OCI-LY7 (cell line): ENCODE measurements around the gene MRPL36. TPM values are rescaled to one million over a fixed set of nuclear protein-coding genes. Genes with fewer than 3 reads are reported as not detected.

Source experiments
- BruUV-seq: library from RNA; stranded (reverse); fragments of 400-500 nt; replicated peaks from 2 replicates; lab custom pipeline; 2021; lab: Mats Ljungman, UMichigan
- CTCF ChIA-PET: fragments of 300-600 bp; sonication (Branson Sonifier 250); formaldehyde crosslinking; loops from one replicate; lab custom pipeline; 2022; ENCODE audit warnings: antibody characterized with exemption; ENCODE audit not compliant: unreplicated experiment; lab: Charles Lee
- POLR2A ChIA-PET: fragments of 300-600 bp; sonication (Branson Sonifier 250); formaldehyde crosslinking; loops from one replicate; lab custom pipeline; 2022; ENCODE audit warnings: antibody characterized with exemption; lab: Charles Lee
- DNase-seq: peaks from one replicate; pipeline ENCODE4 v3.0.0-alpha.2; 2015; ENCODE audit warnings: low spot score
- H2AFZ ChIP-seq: fragments of 200-600 bp; sonication (generic), shearing (Covaris generic); 2 replicates; pipeline ENCODE4 v1.6.1; 2014; ENCODE audit warnings: mild to moderate bottlenecking, antibody characterized with exemption, low read length, moderate library complexity
- H3K27ac ChIP-seq: fragments of 200-600 bp; sonication (generic); 2 replicates; pipeline ENCODE4 v1.5.1; 2014; ENCODE audit warnings: mixed run types, low read depth, mild to moderate bottlenecking, moderate library complexity, low read length, inconsistent platforms; ENCODE audit not compliant: poor library complexity, severe bottlenecking
- H3K36me3 ChIP-seq: fragments of 200-600 bp; sonication (generic); 2 replicates; pipeline ENCODE4 v1.6.1; 2014; ENCODE audit warnings: mild to moderate bottlenecking, antibody characterized with exemption, low read length, moderate library complexity, mixed read lengths; ENCODE audit not compliant: insufficient read depth
- H3K4me1 ChIP-seq: fragments of 200-600 bp; sonication (generic); 2 replicates; pipeline ENCODE4 v1.5.1; 2014; ENCODE audit warnings: mild to moderate bottlenecking, low read length; ENCODE audit not compliant: insufficient read depth, poor library complexity, severe bottlenecking
- H3K4me2 ChIP-seq: fragments of 200-600 bp; sonication (generic); 2 replicates; pipeline ENCODE4 v1.6.1; 2014; ENCODE audit warnings: mild to moderate bottlenecking, low read length
- H3K4me3 ChIP-seq: fragments of 200-600 bp; sonication (generic); 2 replicates; pipeline ENCODE4 v1.5.1; 2014; ENCODE audit warnings: mild to moderate bottlenecking, low read depth, low read length; ENCODE audit not compliant: poor library complexity, severe bottlenecking
- H3K79me2 ChIP-seq: fragments of 200-600 bp; sonication (generic); 2 replicates; pipeline ENCODE4 v1.6.1; 2016; ENCODE audit warnings: low read depth, mild to moderate bottlenecking, low read length, moderate library complexity, mixed read lengths; ENCODE audit not compliant: insufficient read depth
- H3K9me2 ChIP-seq: fragments of 200-600 bp; sonication (generic); 2 replicates; pipeline ENCODE4 v1.6.1; 2016; ENCODE audit warnings: mild to moderate bottlenecking, low read length, mixed read lengths; ENCODE audit not compliant: insufficient read depth
- H3K9me3 ChIP-seq: fragments of 200-600 bp; sonication (generic); 2 replicates; pipeline ENCODE4 v1.6.1; 2014; ENCODE audit warnings: mild to moderate bottlenecking, mixed run types, low read length, mixed read lengths
- H4K20me1 ChIP-seq: fragments of 200-600 bp; sonication (generic); 2 replicates; pipeline ENCODE4 v1.6.1; 2014; ENCODE audit warnings: mild to moderate bottlenecking, antibody characterized with exemption, low read length, moderate library complexity, mixed read lengths; ENCODE audit not compliant: insufficient read depth
- CTCF ChIP-seq: fragments of 200-600 bp; sonication (generic); conservative IDR thresholded peaks from 2 replicates; pipeline ENCODE4 v1.5.1; 2014; ENCODE audit warnings: mild to moderate bottlenecking, antibody characterized with exemption, low read length, moderate library complexity, mixed read lengths
- EZH2phosphoT487 ChIP-seq: fragments of 200-600 bp; sonication (generic); IDR thresholded peaks from 2 replicates; pipeline ENCODE4 v1.6.1; 2018; ENCODE audit warnings: low read depth, borderline replicate concordance, mild to moderate bottlenecking, mixed run types, antibody characterized with exemption, low read length, moderate library complexity, mixed read lengths
- intact Hi-C: fragments of 100-400 bp; cut with micrococcal nuclease; formaldehyde crosslinking; loops from one replicate; pipeline ENCODE4 v1.10.0; 2022; ENCODE audit not compliant: unreplicated experiment
- total RNA-seq, 2 experiments: library from RNA; depleted of rRNA in 1 of 2; stranded (reverse); fragments of >200 nt in 1 of 2; shearing (Covaris generic) in 1 of 2; gene quantifications; 2 replicates each; pipeline ENCODE4 v1.2.3, GENCODE V29; 2014 to 2022

MRPL36 gene
- total RNA-seq, 2 experiments from 2014 or later: 91.7 to 93.8 TPM

- CTCF ChIA-PET: no interaction called here
- intact Hi-C loops: no loop called here
- no peaks in the 10 kb centered on the region; the same call in 1 of the 2 replicates for H4K20me1 ChIP-seq
- H3K36me3 ChIP-seq: peaks cover 84% of the 10 kb centered on the region
- H3K9me3 ChIP-seq: no peaks in the 10 kb centered on the region
- TF ChIP-seq CTCF (no peak), EZH2phosphoT487 (no peak)
- no peak overlapping the region for H3K4me3 ChIP-seq
- BruUV-seq: no TSS peak
- H3K79me2 ChIP-seq: peaks cover 51% of the 10 kb centered on the region
- peaks cover 9% of the 10 kb centered on the region for H3K4me1 ChIP-seq
- no peak overlapping the region for H2AFZ ChIP-seq
- H3K27ac ChIP-seq: no peak overlapping the region
- POLR2A ChIA-PET: no interaction called here
- DNase-seq: no peak
- H3K9me2 ChIP-seq: no peaks in the 10 kb centered on the region
- H3K4me2 ChIP-seq: no peak overlapping the region
Measured at GRCh38 chr5:1805736-1806135, 6.1 kb upstream of the MRPL36 start.

- H3K9me2 ChIP-seq: no peaks in the 10 kb centered on the region
- no peak overlapping the region for H3K27ac ChIP-seq
- no peak overlapping the region for H3K4me2 ChIP-seq
- H3K4me3 ChIP-seq: no peak overlapping the region
- peaks cover 80% of the 10 kb centered on the region for H3K36me3 ChIP-seq
- H2AFZ ChIP-seq: no peak overlapping the region
- H4K20me1 ChIP-seq: no peaks in the 10 kb centered on the region; the same call in 1 of the 2 replicates
- ChIA-PET CTCF (no interaction called here), POLR2A (no interaction called here)
- peaks cover 9% of the 10 kb centered on the region for H3K4me1 ChIP-seq
- H3K79me2 ChIP-seq: peaks cover 55% of the 10 kb centered on the region
- DNase-seq: no peak
- intact Hi-C loops: no loop called here
- no TSS peak for BruUV-seq
- H3K9me3 ChIP-seq: no peaks in the 10 kb centered on the region
- TF ChIP-seq EZH2phosphoT487 (no peak), CTCF (no peak)
Measured at GRCh38 chr5:1805326-1805725, 5.7 kb upstream of the MRPL36 start.

- no peaks in the 10 kb centered on the region; the same call in 1 of the 2 replicates for H4K20me1 ChIP-seq
- peaks cover 68% of the 10 kb centered on the region for H3K36me3 ChIP-seq
- TF ChIP-seq EZH2phosphoT487 (no peak), CTCF (no peak)
- H3K27ac ChIP-seq: no peak overlapping the region
- POLR2A ChIA-PET: no interaction called here
- H3K9me3 ChIP-seq: no peaks in the 10 kb centered on the region
- H3K9me2 ChIP-seq: no peaks in the 10 kb centered on the region
- H3K4me2 ChIP-seq: no peak overlapping the region
- H3K79me2 ChIP-seq: peaks cover 63% of the 10 kb centered on the region
- H3K4me3 ChIP-seq: no peak overlapping the region
- no peak overlapping the region for H2AFZ ChIP-seq
- no peak for DNase-seq
- CTCF ChIA-PET: no interaction called here
- peaks cover 9% of the 10 kb centered on the region for H3K4me1 ChIP-seq
- BruUV-seq: no TSS peak
- intact Hi-C loops: no loop called here
Measured at GRCh38 chr5:1804001-1804690, 4.5 kb upstream of the MRPL36 start.
